ENCODE data around the gene ALS2. TPM values are rescaled to one million over a fixed set of nuclear protein-coding genes. Genes with fewer than 3 reads are reported as not detected.

ALS2 gene
- total RNA-seq: 10 to 100 TPM; 32.0 to 36.3 TPM

GRCh38 chr2:201780674-201781493 lies at the start of gene ALS2:
TSS of gene ALS2 (minus strand) at chr2:201780933. CDS start at chr2:201768885, 12,048 bp downstream.

GRCh38 chr2:201806442-201807170 lies 25.9 kb upstream of the ALS2 start, which contains the start of gene CDK15:
TSS of gene CDK15 (plus strand) at chr2:201806537. CDS start at chr2:201806665, 128 bp downstream.

GRCh38 chr2:201698588-201699226 lies 82.0 kb downstream of the ALS2 start, which contains the start of gene MPP4:
TSS of gene MPP4 (minus strand) at chr2:201698644. CDS start at chr2:201693954, 4,690 bp downstream.

Small RNAs within 50 kb of the gene (small RNA-seq; reads per million reads assigned to genes)
- gene RF00019 (0 reads per million in 2 donors), gene UBE2V1P11 (0 reads per million in 2 donors)

Other genes with a start within 250 kb of the ALS2 start
- gene TMEM237, start 137.4 kb downstream of the ALS2 start, total RNA-seq: 10 to 100 TPM; 18.9 to 30.6 TPM
- under 1 TPM; 0.33 to 0.69 TPM for gene MPP4, start 82.3 kb downstream of the ALS2 start, total RNA-seq
- gene CDK15, start 25.6 kb upstream of the ALS2 start, total RNA-seq: 1 to 10 TPM; 1.7 to 4.5 TPM